C4-2B (cell line): ENCODE results near the gene MTMR11.
"Not testable (repeated sequence)": the region's sequence is repeated elsewhere in the genome, so short reads cannot be mapped to it uniquely, and the experiment has no call there.

Experiments
- H3K27ac ChIP-seq: fragments of 450-650 bp; 2 replicates; pipeline ENCODE4 v1.5.1; 2017
- CTCF ChIP-seq: fragments of 450-650 bp; conservative IDR thresholded peaks from 2 replicates; pipeline ENCODE4 v1.5.1; 2017; ENCODE audit warnings: mild to moderate bottlenecking
- ZFX ChIP-seq: fragments of 450-650 bp; IDR thresholded peaks from 2 replicates; pipeline ENCODE4 v1.6.1; 2017

MTMR11 gene

GRCh38 chr1:149967041-149967440, 30.4 kb upstream of the MTMR11 start:
- no peak overlapping the region for H3K27ac ChIP-seq
- TF ChIP-seq CTCF (no peak), ZFX (no peak)

- TF ChIP-seq ZFX = no peak
- no peak for TF ChIP-seq CTCF
- H3K27ac ChIP-seq = no peak overlapping the region
These were observed 29.7 kb upstream of the MTMR11 start for GRCh38 chr1:149966405-149966804.

- H3K27ac ChIP-seq = no peak overlapping the region
- no peak for TF ChIP-seq CTCF
- TF ChIP-seq ZFX = no peak
These were observed 28.8 kb upstream of the MTMR11 start for GRCh38 chr1:149965440-149965839.

GRCh38 chr1:149963358-149963757, 26.7 kb upstream of the MTMR11 start:
- no peak for TF ChIP-seq ZFX
- no peak for TF ChIP-seq CTCF
- H3K27ac ChIP-seq = no peak overlapping the region

DNA sequence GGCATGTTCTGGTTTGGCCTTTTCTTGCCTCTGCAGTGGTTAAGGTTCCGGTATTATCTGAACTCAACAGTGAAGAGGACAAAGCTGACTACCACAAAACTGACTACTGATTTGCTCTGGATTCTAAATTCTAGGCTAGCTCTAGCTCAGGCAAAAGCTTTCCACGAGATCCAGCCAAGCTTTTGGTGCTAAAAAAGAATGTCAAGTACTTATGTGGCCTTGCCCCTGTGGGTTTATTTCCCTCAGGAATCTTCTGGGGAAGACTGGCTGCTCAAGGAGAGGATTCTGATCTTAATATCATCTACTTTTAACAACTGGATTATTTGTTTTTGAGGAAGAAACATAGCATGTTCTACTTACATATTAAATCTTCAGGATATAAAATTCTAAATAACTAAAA, 26.1 kb upstream of the MTMR11 start:
- H3K27ac ChIP-seq = no peak overlapping the region
- TF ChIP-seq CTCF (no peak), ZFX (no peak)

DNA sequence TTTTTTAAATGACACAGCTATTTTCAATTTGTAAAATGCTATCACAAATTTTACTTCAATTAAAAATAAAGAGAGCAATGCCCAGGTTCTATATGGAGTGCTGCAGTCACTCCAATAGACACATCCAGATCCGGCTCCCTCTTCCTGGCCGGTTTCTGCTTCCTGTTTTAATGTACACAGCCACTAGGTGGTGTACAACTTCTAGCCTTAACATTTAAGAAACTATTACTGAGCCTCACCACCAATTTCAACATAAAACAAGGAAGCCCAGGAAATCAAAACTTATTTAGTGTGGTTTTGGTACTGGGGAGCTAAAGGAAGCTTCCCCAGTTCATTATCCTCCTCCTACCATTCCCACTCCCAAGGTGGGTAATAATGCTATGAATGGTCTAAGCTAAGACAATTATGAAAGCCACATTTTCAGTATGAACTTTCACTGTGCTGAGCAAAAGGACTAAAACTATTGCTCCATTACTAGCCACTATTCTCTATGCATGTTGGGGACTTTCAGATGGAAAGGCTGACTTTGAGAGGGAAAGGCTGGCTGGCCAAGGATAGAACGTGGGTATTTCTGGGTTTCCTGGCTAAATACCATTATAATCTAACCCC, 25.5 kb upstream of the MTMR11 start:
- no peak overlapping the region for H3K27ac ChIP-seq
- no peak for TF ChIP-seq ZFX
- peak; percentile 89 for TF ChIP-seq CTCF

- not testable (repeated sequence) for H3K27ac ChIP-seq
These were observed 20.9 kb upstream of the MTMR11 start for GRCh38 chr1:149957548-149957947.

DNA sequence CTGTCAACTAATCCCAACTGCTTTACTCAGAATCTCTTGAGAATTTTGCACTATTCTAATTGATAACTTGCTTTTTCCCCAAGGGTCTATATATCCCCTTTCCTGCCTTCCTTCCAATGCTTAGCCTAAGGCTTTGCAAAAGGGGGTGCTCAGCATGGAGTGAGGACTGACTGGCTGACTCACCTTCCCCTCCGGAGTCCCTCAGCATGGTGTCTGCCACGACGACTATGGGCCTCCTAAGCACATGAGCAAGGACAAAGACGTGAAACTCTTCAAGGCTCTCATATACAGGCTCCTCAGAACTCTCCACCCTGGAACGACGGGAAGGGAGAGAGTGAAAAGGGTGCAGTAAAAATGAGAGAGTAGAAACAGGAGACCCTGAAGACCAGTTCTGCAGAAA, 13.2 kb upstream of the MTMR11 start:
- no peak overlapping the region for H3K27ac ChIP-seq
- TF ChIP-seq ZFX (no peak), CTCF (no peak)
